ENCODE data around the gene KRTAP20-2. TPM values are rescaled to one million over a fixed set of nuclear protein-coding genes. Genes with fewer than 3 reads are reported as not detected.

The KRTAP20-2 gene
- total and polyA plus RNA-seq, 2 donors (not counting 1 experiment from before 2014, with no cell fraction given), result not detected

- no peaks in the 10 kb centered on the region for H3K4me1 Mint-ChIP-seq
- Histone ChIP-seq H3K9me3 (ENCODE audit: control extremely low read depth in 1 of 3, control insufficient read depth in 2 of 3, insufficient read depth in 1 of 3, low read length in 2 of 3) (peaks cover 0 to 4% (median 3%) of the 10 kb centered on the region in 3 donors), H2AFZ (ENCODE audit: insufficient read depth, low read depth, low read length, poor library complexity, severe bottlenecking) (no peak within 1 kb of the TSS), H3K4me1 (ENCODE audit: control insufficient read depth in 2 of 2, insufficient read depth in 2 of 2, low read length in 2 of 2) (no peaks in the 10 kb centered on the region), H4K20me1 (ENCODE audit: control insufficient read depth, insufficient read depth, low read length, poor library complexity, severe bottlenecking) (no peaks in the 10 kb centered on the region), H3K9ac (ENCODE audit: low read length) (no peak within 1 kb of the TSS), H3K36me3 (replicated peaks in 1 of 2; ENCODE audit: control extremely low read depth in 1 of 2, control insufficient read depth in 1 of 2, extremely low read depth in 1 of 2, insufficient read depth in 2 of 2, low read length in 1 of 2) (no peaks in the 10 kb centered on the region), H3K27me3 (replicated peaks in 1 of 4; ENCODE audit: control extremely low read depth in 1 of 4, control insufficient read depth in 3 of 4, insufficient read depth in 4 of 4, low read length in 3 of 4) (no peaks in the 10 kb centered on the region), H3K27ac (ENCODE audit: low read length in 2 of 2) (no peak within 1 kb of the TSS), H3K79me2 (ENCODE audit: control insufficient read depth, insufficient read depth, low read length) (no peaks in the 10 kb centered on the region), H3K4me3 (ENCODE audit: control extremely low read depth in 1 of 5, extremely low read depth in 1 of 5, insufficient read depth in 1 of 5, low read depth in 2 of 5, low read length in 4 of 5) (no peak within 1 kb of the TSS), H3K4me2 (replicated peaks; ENCODE audit: low read depth, low read length, poor library complexity, severe bottlenecking) (no peak within 1 kb of the TSS)
- H3K27me3 Mint-ChIP-seq, result no peaks in the 10 kb centered on the region
- POLR2A ChIA-PET, result no interaction called here
- no peak within 1 kb of the TSS for H3K4me3 Mint-ChIP-seq
- no peak within 1 kb of the TSS for H3K27ac Mint-ChIP-seq
- CTCF ChIA-PET, result no interaction called here
- no peak for DNase-seq
- TF ChIP-seq, protein P1, sequence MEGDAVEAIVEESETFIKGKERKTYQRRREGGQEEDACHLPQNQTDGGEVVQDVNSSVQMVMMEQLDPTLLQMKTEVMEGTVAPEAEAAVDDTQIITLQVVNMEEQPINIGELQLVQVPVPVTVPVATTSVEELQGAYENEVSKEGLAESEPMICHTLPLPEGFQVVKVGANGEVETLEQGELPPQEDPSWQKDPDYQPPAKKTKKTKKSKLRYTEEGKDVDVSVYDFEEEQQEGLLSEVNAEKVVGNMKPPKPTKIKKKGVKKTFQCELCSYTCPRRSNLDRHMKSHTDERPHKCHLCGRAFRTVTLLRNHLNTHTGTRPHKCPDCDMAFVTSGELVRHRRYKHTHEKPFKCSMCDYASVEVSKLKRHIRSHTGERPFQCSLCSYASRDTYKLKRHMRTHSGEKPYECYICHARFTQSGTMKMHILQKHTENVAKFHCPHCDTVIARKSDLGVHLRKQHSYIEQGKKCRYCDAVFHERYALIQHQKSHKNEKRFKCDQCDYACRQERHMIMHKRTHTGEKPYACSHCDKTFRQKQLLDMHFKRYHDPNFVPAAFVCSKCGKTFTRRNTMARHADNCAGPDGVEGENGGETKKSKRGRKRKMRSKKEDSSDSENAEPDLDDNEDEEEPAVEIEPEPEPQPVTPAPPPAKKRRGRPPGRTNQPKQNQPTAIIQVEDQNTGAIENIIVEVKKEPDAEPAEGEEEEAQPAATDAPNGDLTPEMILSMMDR (IDR thresholded peaks at IDR 0.05), result no peak
- TF ChIP-seq EZH2 (IDR thresholded peaks at IDR 0.05; ENCODE audit: borderline replicate concordance, insufficient read depth, low read depth, low read length, poor library complexity, severe bottlenecking), result no peak
- 94% methylated on average over 2 of the region's 4 CpGs for WGBS (ENCODE audit: insufficient coverage)
- intact Hi-C loops (cut with micrococcal nuclease), result no loop called here
- peaks cover 5% of the 10 kb centered on the region for H3K9me3 Mint-ChIP-seq (ENCODE audit: insufficient read depth)
- no peak for ATAC-seq (ENCODE audit: low read depth)
Observed at GRCh38 chr21:30592140-30592539, 42.9 kb upstream of the KRTAP20-2 start, which contains the start of gene KRTAP6-3. Gene KRTAP6-3 (plus strand): TSS chr21:30592440. CDS start chr21:30592446, 6 bp downstream.

DNA sequence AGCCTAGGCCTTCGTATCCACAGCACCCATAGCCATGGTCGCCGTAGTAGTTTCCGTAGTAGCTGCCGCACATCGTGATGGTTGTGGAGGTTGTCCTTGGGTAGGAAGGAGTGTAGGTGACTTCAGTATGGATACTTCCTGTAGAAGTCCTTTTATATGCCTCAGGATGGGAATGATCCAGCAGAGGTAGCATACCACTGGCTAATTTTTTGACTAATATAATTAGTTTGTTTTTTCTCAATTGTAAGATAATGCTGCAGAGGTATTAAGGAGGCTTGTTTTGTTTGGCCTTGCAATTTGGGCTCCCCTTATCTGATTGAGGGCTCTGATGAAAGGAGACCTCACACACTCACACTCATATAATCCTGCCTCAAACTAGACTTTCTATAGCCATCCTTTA lies 36.2 kb upstream of the KRTAP20-2 start, which contains the start of gene KRTAP6-2:
KRTAP6-2 (minus strand) TSS at position 101 of the 400 bp plus-strand sequence; CDS start at position 73, 28 bp downstream.
- H3K4me3 ChIP-seq (ENCODE audit: control extremely low read depth in 1 of 5, extremely low read depth in 1 of 5, insufficient read depth in 1 of 5, low read depth in 2 of 5, low read length in 4 of 5), result no peak within 1 kb of the TSS
- CTCF ChIA-PET, result no interaction called here
- ATAC-seq (ENCODE audit: low read depth) (no peak), DNase-seq (no peak)
- H3K9me3 ChIP-seq (ENCODE audit: control extremely low read depth in 1 of 3, control insufficient read depth in 2 of 3, insufficient read depth in 1 of 3, low read length in 2 of 3), result peaks cover 0 to 2% (median 0%) of the 10 kb centered on the region in 3 donors
- WGBS (ENCODE audit: insufficient coverage), result 98% methylated on average over 6 of the region's 6 CpGs
- no peaks in the 10 kb centered on the region for H4K20me1 ChIP-seq (ENCODE audit: control insufficient read depth, insufficient read depth, low read length, poor library complexity, severe bottlenecking)
- no peak within 1 kb of the TSS for H3K9ac ChIP-seq (ENCODE audit: low read length)
- no peak within 1 kb of the TSS for H3K4me2 ChIP-seq (replicated peaks; ENCODE audit: low read depth, low read length, poor library complexity, severe bottlenecking)
- no peak for TF ChIP-seq EZH2 (IDR thresholded peaks at IDR 0.05; ENCODE audit: borderline replicate concordance, insufficient read depth, low read depth, low read length, poor library complexity, severe bottlenecking)
- TF ChIP-seq, protein P1 (IDR thresholded peaks at IDR 0.05), result no peak
- H3K79me2 ChIP-seq (ENCODE audit: control insufficient read depth, insufficient read depth, low read length), result no peaks in the 10 kb centered on the region
- intact Hi-C loops (cut with micrococcal nuclease), result no loop called here
- no peaks in the 10 kb centered on the region for H3K36me3 ChIP-seq (replicated peaks in 1 of 2; ENCODE audit: control extremely low read depth in 1 of 2, control insufficient read depth in 1 of 2, extremely low read depth in 1 of 2, insufficient read depth in 2 of 2, low read length in 1 of 2)
- Mint-ChIP-seq H3K4me3 (no peak within 1 kb of the TSS), H3K4me1 (no peaks in the 10 kb centered on the region), H3K9me3 (ENCODE audit: insufficient read depth) (peaks cover 8% of the 10 kb centered on the region), H3K27me3 (no peaks in the 10 kb centered on the region), H3K27ac (no peak within 1 kb of the TSS)
- H3K27ac ChIP-seq (ENCODE audit: low read length in 2 of 2), result no peak within 1 kb of the TSS
- H2AFZ ChIP-seq (ENCODE audit: insufficient read depth, low read depth, low read length, poor library complexity, severe bottlenecking), result no peak within 1 kb of the TSS
- POLR2A ChIA-PET, result no interaction called here
- no peaks in the 10 kb centered on the region for H3K27me3 ChIP-seq (replicated peaks in 1 of 4; ENCODE audit: control extremely low read depth in 1 of 4, control insufficient read depth in 3 of 4, insufficient read depth in 4 of 4, low read length in 3 of 4)
- H3K4me1 ChIP-seq (ENCODE audit: control insufficient read depth in 2 of 2, insufficient read depth in 2 of 2, low read length in 2 of 2), result no peaks in the 10 kb centered on the region
